Suprapubic skin (tissue), 4 donors: ENCODE results near the gene RPL37A. TPM values are rescaled to one million over a fixed set of nuclear protein-coding genes. Genes with fewer than 3 reads are reported as not detected.

Source experiments
- DNase-seq, 2 donors: peaks; one replicate each; pipeline ENCODE4 v3.0.0-alpha.2; 2019; ENCODE audit warnings: low spot score in 2 of 2
- H3K27ac ChIP-seq: fragments of 200-600 bp; sonication (generic); one replicate; pipeline ENCODE4 v1.5.1; 2019
- H3K27me3 ChIP-seq: fragments of 200-600 bp; sonication (generic); one replicate; pipeline ENCODE4 v1.5.1; 2019
- H3K36me3 ChIP-seq: fragments of 200-600 bp; sonication (generic); one replicate; pipeline ENCODE4 v1.5.1; 2019
- H3K4me1 ChIP-seq: fragments of 200-600 bp; sonication (generic); one replicate; pipeline ENCODE4 v1.5.1; 2019
- H3K4me3 ChIP-seq: fragments of 200-600 bp; sonication (generic); one replicate; pipeline ENCODE4 v1.5.1; 2019; ENCODE audit warnings: mild to moderate bottlenecking
- H3K9me3 ChIP-seq: fragments of 200-600 bp; sonication (generic); one replicate; pipeline ENCODE4 v1.5.1; 2019
- EP300 ChIP-seq: sonication (generic); formaldehyde crosslinking; IDR thresholded peaks from one replicate; pipeline ENCODE4 v1.6.1; 2017; ENCODE audit warnings: antibody characterized with exemption
- POLR2A ChIP-seq, 2 donors: fragments of 450-650 bp; IDR thresholded peaks; one replicate each; pipeline ENCODE4 v1.6.1; 2017; ENCODE audit warnings: antibody characterized with exemption in 2 of 2, mild to moderate bottlenecking in 2 of 2, moderate library complexity in 2 of 2
- POLR2AphosphoS5 ChIP-seq, 3 donors: sonication (generic); formaldehyde crosslinking; IDR thresholded peaks; one replicate each; pipeline ENCODE4 v1.6.1; 2017; ENCODE audit warnings: antibody characterized with exemption in 3 of 3
- WGBS: methylation state at CpG from one replicate; pipeline ENCODE4 v1.1.5; 2018; 5-methylcytosine and 5-hydroxymethylcytosine counted together
- total RNA-seq, 4 donors: library from RNA; depleted of rRNA; stranded (reverse); fragments of >200 nt; gene quantifications; one replicate each; pipeline ENCODE4 v1.1.0, GENCODE V29; 2016
- TF ChIP-seq, protein P1 (sequence below), 2 donors: fragments of 200-600 bp in 1 of 2; fragments of 450-650 bp in 1 of 2; sonication (generic) in 1 of 2; IDR thresholded peaks; one replicate each; pipeline ENCODE4 v1.5.1; 2016 to 2019; ENCODE audit warnings: antibody characterized with exemption in 2 of 2, mild to moderate bottlenecking in 1 of 2, moderate library complexity in 1 of 2

Gene RPL37A
- total RNA-seq, 4 donors from 2014 or later = 892 to 2,420 (median 2,172) TPM

DNA sequence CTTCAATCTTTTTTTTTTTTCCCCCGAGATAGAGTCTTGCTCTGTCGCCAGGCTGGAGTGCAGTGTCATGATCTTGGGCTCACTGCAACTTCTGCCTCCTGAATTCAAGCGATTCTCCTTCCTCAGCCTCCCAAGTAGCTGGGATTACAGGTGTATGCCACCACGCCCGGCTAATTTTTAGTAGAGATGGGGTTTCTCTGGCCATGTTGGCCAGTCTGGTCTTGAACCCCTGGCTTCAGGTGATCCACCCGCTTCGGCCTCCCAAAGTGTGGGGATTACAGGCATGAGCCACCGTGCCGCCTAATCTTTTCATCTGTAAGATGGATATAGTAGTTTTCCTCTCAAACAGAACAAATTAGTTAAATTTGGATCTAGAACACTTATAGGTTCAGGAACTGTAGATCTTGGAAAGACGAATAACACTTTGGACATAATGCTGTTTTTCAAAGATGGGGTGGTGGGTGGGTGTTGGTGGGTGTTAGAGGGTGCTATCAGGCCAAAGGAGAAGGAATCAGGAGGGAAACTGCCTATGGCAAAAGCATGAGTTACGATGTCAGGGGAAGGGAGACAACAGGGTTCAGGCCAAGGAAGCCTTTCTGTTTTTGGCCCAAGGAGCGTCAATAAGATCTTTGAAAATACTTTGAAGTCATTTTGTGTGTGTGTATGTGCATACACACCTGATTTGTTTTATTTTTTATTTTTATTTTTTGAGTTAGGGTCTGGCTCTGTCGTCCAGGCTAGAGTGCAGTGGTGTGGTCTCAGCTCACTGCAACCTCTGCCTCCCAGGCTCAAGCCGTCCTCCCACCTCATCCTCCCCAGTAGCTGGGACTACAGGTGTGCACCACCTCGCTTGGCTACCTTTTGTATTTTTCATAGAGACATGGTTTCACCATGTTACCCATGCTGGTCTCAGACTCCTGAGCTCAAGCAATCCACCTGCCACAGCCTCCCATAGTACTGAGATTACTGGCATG, 6.8 kb downstream of the RPL37A start:
- no peak overlapping the region for H3K27ac ChIP-seq
- H3K4me3 ChIP-seq = no peak overlapping the region
- DNase-seq = no peak
- no peaks in the 10 kb centered on the region for H3K27me3 ChIP-seq
- H3K36me3 ChIP-seq = peaks cover 46% of the 10 kb centered on the region
- TF ChIP-seq EP300 (no peak), POLR2AphosphoS5 (IDR thresholded peaks at IDR 0.05) (no peak), POLR2A (IDR thresholded peaks at IDR 0.05) (no peak)
- TF ChIP-seq, protein P1, sequence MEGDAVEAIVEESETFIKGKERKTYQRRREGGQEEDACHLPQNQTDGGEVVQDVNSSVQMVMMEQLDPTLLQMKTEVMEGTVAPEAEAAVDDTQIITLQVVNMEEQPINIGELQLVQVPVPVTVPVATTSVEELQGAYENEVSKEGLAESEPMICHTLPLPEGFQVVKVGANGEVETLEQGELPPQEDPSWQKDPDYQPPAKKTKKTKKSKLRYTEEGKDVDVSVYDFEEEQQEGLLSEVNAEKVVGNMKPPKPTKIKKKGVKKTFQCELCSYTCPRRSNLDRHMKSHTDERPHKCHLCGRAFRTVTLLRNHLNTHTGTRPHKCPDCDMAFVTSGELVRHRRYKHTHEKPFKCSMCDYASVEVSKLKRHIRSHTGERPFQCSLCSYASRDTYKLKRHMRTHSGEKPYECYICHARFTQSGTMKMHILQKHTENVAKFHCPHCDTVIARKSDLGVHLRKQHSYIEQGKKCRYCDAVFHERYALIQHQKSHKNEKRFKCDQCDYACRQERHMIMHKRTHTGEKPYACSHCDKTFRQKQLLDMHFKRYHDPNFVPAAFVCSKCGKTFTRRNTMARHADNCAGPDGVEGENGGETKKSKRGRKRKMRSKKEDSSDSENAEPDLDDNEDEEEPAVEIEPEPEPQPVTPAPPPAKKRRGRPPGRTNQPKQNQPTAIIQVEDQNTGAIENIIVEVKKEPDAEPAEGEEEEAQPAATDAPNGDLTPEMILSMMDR (IDR thresholded peaks at IDR 0.05) = no peak
- H3K4me1 ChIP-seq = peaks cover 12% of the 10 kb centered on the region
- no peaks in the 10 kb centered on the region for H3K9me3 ChIP-seq
- WGBS = 95% methylated on average over 15 of the region's 15 CpGs

DNA sequence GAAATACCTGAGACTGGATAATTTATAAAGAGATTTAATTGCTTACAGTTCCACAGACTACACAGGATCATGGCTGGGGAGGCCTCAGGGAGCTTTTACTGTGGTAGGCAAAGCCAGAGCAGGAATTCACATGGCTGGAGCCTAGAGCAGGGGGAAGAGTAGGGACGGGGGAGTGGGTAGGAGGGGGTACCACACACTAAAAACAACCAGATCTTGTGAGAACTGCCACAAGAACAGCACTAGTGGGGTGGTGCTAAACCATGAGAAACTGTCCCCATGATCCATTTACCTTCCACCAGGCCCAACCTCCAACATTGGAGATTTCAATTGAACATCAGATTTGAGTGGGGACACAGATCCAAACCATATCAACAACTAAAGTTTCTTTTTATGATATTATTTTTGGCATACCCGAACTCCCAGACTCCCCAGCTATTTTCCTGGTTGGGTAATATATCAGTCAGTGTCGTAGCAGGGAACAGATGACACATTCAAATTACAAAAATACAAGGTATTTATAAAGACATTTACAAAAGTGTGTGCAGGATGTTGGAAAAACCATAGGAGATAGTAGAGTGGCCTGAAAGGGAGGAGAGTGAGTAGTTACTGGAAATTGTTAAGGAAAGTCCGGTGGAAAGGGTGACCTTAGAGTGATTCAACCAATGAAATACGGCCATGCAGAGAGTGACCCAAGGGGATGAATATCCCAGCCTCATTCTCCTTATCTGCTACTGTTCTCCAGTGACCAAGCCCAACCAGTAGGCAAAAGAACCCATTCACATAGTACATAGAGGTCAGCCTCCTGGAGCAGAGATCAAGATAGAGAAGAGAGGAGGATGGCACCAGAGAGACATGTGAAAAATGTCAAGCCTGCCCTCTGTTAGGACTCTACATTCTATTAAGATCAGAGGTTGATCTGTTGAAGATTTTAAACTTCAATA, 8.8 kb downstream of the RPL37A start:
- Histone ChIP-seq H3K4me1 (no peaks in the 10 kb centered on the region), H3K36me3 (peaks cover 25% of the 10 kb centered on the region), H3K27me3 (no peaks in the 10 kb centered on the region), H3K27ac (no peak overlapping the region), H3K4me3 (no peak overlapping the region), H3K9me3 (no peaks in the 10 kb centered on the region)
- 86% methylated on average over 5 of the region's 5 CpGs for WGBS
- no peak for TF ChIP-seq POLR2A (IDR thresholded peaks at IDR 0.05)
- TF ChIP-seq, protein P1 (IDR thresholded peaks at IDR 0.05) = no peak
- TF ChIP-seq EP300 = no peak
- TF ChIP-seq POLR2AphosphoS5 (IDR thresholded peaks at IDR 0.05) = no peak
- DNase-seq = no peak

DNA sequence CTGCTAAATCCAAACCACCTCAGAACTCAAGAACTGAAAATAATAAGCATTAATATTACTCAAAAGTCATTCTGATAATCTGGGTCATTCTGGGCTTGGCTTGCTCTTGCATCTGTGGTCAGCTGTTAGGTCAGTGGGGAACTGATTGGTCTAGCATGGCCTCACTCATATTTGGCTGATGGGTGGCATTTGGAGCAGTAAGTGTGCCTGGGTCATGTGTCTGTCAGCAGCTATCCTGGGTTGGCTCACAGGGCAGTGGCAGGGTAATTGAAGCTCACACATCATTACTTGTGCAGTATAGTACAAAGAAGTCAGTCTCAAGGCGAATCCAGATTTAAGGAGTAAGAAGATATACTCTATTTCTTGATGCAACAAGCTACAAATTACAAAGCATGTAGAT, 9.6 kb downstream of the RPL37A start:
- WGBS = 100% methylated on average over 1 of the region's 1 CpG
- H3K9me3 ChIP-seq = no peaks in the 10 kb centered on the region
- no peak for DNase-seq

DNA sequence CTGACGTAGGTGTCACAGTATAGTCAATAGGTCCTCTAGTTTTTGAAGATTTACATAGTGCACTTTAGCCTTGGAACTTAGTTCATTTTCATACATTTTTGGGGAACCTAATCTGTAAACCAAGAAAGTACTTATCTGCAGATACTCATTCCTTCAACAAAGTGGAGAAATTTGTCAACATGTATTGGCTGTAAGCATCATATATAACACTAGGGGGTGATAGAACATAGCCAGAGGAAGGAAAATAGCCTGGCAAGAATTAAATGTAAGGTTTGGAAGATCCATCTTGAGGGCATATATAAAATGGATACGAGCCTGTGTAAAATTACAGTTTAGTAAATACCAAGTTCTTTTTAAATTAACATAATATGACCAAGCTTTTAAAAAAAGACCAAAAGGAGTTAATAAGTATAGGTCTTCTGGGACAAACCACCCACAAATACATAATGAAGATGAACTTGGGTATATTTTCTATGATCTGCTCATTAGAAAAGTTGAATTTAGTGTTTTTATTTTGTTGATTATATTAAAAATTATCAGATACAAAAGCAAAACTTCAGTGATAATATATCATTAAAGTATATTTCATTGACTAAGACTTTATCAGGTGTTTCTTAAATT, 18.2 kb downstream of the RPL37A start:
- Histone ChIP-seq H3K4me3 (no peak overlapping the region), H3K9me3 (no peaks in the 10 kb centered on the region), H3K27me3 (no peaks in the 10 kb centered on the region), H3K4me1 (peaks cover 4% of the 10 kb centered on the region), H3K27ac (no peak overlapping the region), H3K36me3 (no peaks in the 10 kb centered on the region)
- TF ChIP-seq, protein P1 (IDR thresholded peaks at IDR 0.05) = peak; percentile 56 to 61
- TF ChIP-seq EP300 = no peak
- no peak for TF ChIP-seq POLR2AphosphoS5 (IDR thresholded peaks at IDR 0.05)
- no peak for TF ChIP-seq POLR2A (IDR thresholded peaks at IDR 0.05)
- WGBS = 48% methylated on average over 2 of the region's 2 CpGs
- DNase-seq = no peak

More for the DNA sequence above, 9.6 kb downstream of the RPL37A start:
- Histone ChIP-seq H3K4me1 (no peaks in the 10 kb centered on the region), H3K36me3 (peaks cover 18% of the 10 kb centered on the region), H3K27me3 (no peaks in the 10 kb centered on the region), H3K27ac (no peak overlapping the region), H3K4me3 (no peak overlapping the region)
- TF ChIP-seq, protein P1 (IDR thresholded peaks at IDR 0.05) = no peak
